Measurements from ENCODE around the gene TSPEAR.

DNA sequence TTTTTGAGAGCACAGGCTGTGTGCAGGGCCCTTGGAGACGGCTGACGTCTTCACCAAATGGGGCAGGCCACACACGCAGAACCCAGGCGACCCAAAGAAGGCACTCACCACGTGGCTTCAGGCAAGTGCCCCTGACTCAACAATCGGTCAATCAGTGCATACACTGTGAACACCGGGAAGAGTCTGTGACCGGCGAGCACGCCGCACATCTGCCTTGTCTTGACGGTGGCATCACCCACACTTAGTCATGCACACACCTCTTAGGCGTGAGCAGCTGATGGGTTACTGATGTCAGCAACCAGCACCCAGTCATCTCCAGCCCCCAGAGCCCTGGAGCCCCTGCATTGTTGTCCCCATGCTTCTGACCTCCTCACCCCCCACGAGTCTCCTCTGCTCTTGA is 261.0 kb downstream of the TSPEAR start:
- TF ChIP-seq, protein P1, sequence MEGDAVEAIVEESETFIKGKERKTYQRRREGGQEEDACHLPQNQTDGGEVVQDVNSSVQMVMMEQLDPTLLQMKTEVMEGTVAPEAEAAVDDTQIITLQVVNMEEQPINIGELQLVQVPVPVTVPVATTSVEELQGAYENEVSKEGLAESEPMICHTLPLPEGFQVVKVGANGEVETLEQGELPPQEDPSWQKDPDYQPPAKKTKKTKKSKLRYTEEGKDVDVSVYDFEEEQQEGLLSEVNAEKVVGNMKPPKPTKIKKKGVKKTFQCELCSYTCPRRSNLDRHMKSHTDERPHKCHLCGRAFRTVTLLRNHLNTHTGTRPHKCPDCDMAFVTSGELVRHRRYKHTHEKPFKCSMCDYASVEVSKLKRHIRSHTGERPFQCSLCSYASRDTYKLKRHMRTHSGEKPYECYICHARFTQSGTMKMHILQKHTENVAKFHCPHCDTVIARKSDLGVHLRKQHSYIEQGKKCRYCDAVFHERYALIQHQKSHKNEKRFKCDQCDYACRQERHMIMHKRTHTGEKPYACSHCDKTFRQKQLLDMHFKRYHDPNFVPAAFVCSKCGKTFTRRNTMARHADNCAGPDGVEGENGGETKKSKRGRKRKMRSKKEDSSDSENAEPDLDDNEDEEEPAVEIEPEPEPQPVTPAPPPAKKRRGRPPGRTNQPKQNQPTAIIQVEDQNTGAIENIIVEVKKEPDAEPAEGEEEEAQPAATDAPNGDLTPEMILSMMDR (IDR thresholded peaks at IDR 0.05; ENCODE audit: low read depth, low read length, poor library complexity, severe bottlenecking) = no peak
- TF ChIP-seq EZH2phosphoT487 (IDR thresholded peaks at IDR 0.05; ENCODE audit: borderline replicate concordance, low read length) = no peak

All from DOHH2 (cell line).